Measurements from ENCODE around the gene GATAD2A. TPM values are rescaled to one million over a fixed set of nuclear protein-coding genes. Genes with fewer than 3 reads are reported as not detected.

Gene GATAD2A
- polyA plus RNA-seq, 4 donors, result 40.6 to 57.7 (median 50.0) TPM

- DNase-seq (ENCODE audit: low read depth in 4 of 4, low spot score in 2 of 4), result no peak
These were observed 148.9 kb downstream of the GATAD2A start for GRCh38 chr19:19554074-19555023.

GRCh38 chr19:19558055-19558454, 152.6 kb downstream of the GATAD2A start:
- no peak for DNase-seq (ENCODE audit: low read depth in 4 of 4, low spot score in 2 of 4)

Other genes starting within 250 kb of the GATAD2A start
- 1 to 10 TPM; 1.2 to 4.2 (median 1.9) TPM for gene MEF2B, start 235.4 kb upstream of the GATAD2A start, polyA plus RNA-seq (ENCODE audit: insufficient read length in 4 of 4)
- gene BORCS8, start 213.5 kb upstream of the GATAD2A start, polyA plus RNA-seq (ENCODE audit: insufficient read length in 4 of 4), result 10 to 100 TPM; 13.5 to 24.3 (median 21.1) TPM
- gene RFXANK, start 213.4 kb upstream of the GATAD2A start, polyA plus RNA-seq (ENCODE audit: insufficient read length in 4 of 4), result 10 to 100 TPM; 58.1 to 96.0 (median 75.3) TPM
- gene NR2C2AP, start 202.3 kb upstream of the GATAD2A start, polyA plus RNA-seq (ENCODE audit: insufficient read length in 4 of 4), result 10 to 100 TPM; 13.6 to 15.4 (median 13.8) TPM
- 1 to 10 TPM in 1 of 4 donors, under 1 TPM in 1, not detected in 2; 0.09 to 1.5 TPM for gene NCAN, start 193.7 kb upstream of the GATAD2A start, polyA plus RNA-seq (ENCODE audit: insufficient read length in 4 of 4)
- gene TM6SF2, start 132.4 kb upstream of the GATAD2A start, polyA plus RNA-seq (ENCODE audit: insufficient read length in 4 of 4), result 1 to 10 TPM; 2.2 to 4.1 (median 3.1) TPM
- gene SUGP1, start 85.2 kb upstream of the GATAD2A start, polyA plus RNA-seq (ENCODE audit: insufficient read length in 4 of 4), result 10 to 100 TPM; 50.9 to 69.1 (median 58.5) TPM
- gene MAU2, start 84.8 kb upstream of the GATAD2A start, polyA plus RNA-seq (ENCODE audit: insufficient read length in 4 of 4), result 10 to 100 TPM; 36.9 to 87.6 (median 61.7) TPM
- gene TSSK6, start 109.9 kb downstream of the GATAD2A start, polyA plus RNA-seq (ENCODE audit: insufficient read length in 4 of 4), result 1 to 10 TPM in 3 of 4 donors, under 1 TPM in 1; 0.71 to 2.4 (median 1.7) TPM
- 100 to 1,000 TPM; 261 to 386 (median 304) TPM for gene NDUFA13, start 110.5 kb downstream of the GATAD2A start, polyA plus RNA-seq (ENCODE audit: insufficient read length in 4 of 4)
- 10 to 100 TPM in 2 of 4 donors, 1 to 10 TPM in 2; 3.2 to 14.2 (median 8.5) TPM for gene YJEFN3, start 123.2 kb downstream of the GATAD2A start, polyA plus RNA-seq (ENCODE audit: insufficient read length in 4 of 4)
- under 1 TPM; 0.07 to 0.27 (median 0.22) TPM for gene CILP2, start 132.6 kb downstream of the GATAD2A start, polyA plus RNA-seq (ENCODE audit: insufficient read length in 4 of 4)
- gene PBX4, start 213.0 kb downstream of the GATAD2A start, polyA plus RNA-seq (ENCODE audit: insufficient read length in 4 of 4), result 1 to 10 TPM; 2.4 to 8.7 (median 6.2) TPM
- gene LPAR2, start 222.5 kb downstream of the GATAD2A start, polyA plus RNA-seq (ENCODE audit: insufficient read length in 4 of 4), result 10 to 100 TPM; 17.0 to 42.9 (median 28.8) TPM
- gene GMIP, start 238.0 kb downstream of the GATAD2A start, polyA plus RNA-seq (ENCODE audit: insufficient read length in 4 of 4), result 1 to 10 TPM; 3.3 to 8.5 (median 5.6) TPM

Data from left renal cortex interstitium (tissue), 4 donors.